HG03095 (cell line): ENCODE results near the gene NXNL2.

ENCODE experiments used
- ATAC-seq: cut with Tn5 transposase; IDR thresholded peaks from one replicate; pipeline ENCODE4 v1.9.1; 2021; ENCODE audit warnings: moderate library complexity; ENCODE audit not compliant: unreplicated experiment

NXNL2 gene

GRCh38 chr9:88534456-88535225, at the start of gene NXNL2:
Gene NXNL2, plus strand, starts transcription at chr9:88535178. Its CDS starts 257 bp downstream, at chr9:88535435.
- ATAC-seq: no peak

GRCh38 chr9:88488166-88488565, 46.8 kb upstream of the NXNL2 start:
- ATAC-seq: no peak

- ATAC-seq: no peak
Measured at GRCh38 chr9:88494983-88495721, 39.8 kb upstream of the NXNL2 start.

GRCh38 chr9:88497224-88497623, 37.8 kb upstream of the NXNL2 start:
- no peak for ATAC-seq

- no peak for ATAC-seq
Measured at GRCh38 chr9:88498880-88499279, 36.1 kb upstream of the NXNL2 start.

GRCh38 chr9:88501086-88501485, 33.9 kb upstream of the NXNL2 start:
- no peak for ATAC-seq

GRCh38 chr9:88502552-88503034, 32.4 kb upstream of the NXNL2 start:
- ATAC-seq: no peak

GRCh38 chr9:88503081-88503844, 31.7 kb upstream of the NXNL2 start:
- ATAC-seq: no peak

GRCh38 chr9:88503845-88504764, 30.9 kb upstream of the NXNL2 start:
- no peak for ATAC-seq

- ATAC-seq: no peak
Measured at GRCh38 chr9:88508326-88508725, 26.7 kb upstream of the NXNL2 start.

- no peak for ATAC-seq
Measured at GRCh38 chr9:88511906-88512305, 23.1 kb upstream of the NXNL2 start.

GRCh38 chr9:88514247-88514646, 20.7 kb upstream of the NXNL2 start:
- ATAC-seq: no peak

GRCh38 chr9:88521308-88521707, 13.7 kb upstream of the NXNL2 start:
- ATAC-seq: no peak

- ATAC-seq: no peak
Measured at GRCh38 chr9:88522360-88522759, 12.6 kb upstream of the NXNL2 start.

GRCh38 chr9:88523056-88523455, 11.9 kb upstream of the NXNL2 start:
- ATAC-seq: no peak

- ATAC-seq: no peak
Measured at GRCh38 chr9:88524911-88525310, 10.1 kb upstream of the NXNL2 start.

- ATAC-seq: no peak
Measured at GRCh38 chr9:88527618-88528017, 7.4 kb upstream of the NXNL2 start.

GRCh38 chr9:88528080-88528790, 6.7 kb upstream of the NXNL2 start:
- no peak for ATAC-seq

- no peak for ATAC-seq
Measured at GRCh38 chr9:88529496-88529895, 5.5 kb upstream of the NXNL2 start.

GRCh38 chr9:88530051-88530450, 4.9 kb upstream of the NXNL2 start:
- no peak for ATAC-seq
